HepG2 (cell line): ENCODE results near the gene GMFB. TPM values are rescaled to one million over a fixed set of nuclear protein-coding genes. Genes with fewer than 3 reads are reported as not detected.

Experiments used
- ATF7 ChIP-seq, 2 experiments: fragments of 450-650 bp in 1 of 2; sonication (generic) in 1 of 2; formaldehyde crosslinking in 1 of 2; IDR thresholded peaks; 2 replicates each; pipeline versions ENCODE4 v1.4.0 to v1.6.1; 2016 to 2020; ENCODE audit warnings: antibody characterized with exemption in 1 of 2, mild to moderate bottlenecking in 1 of 2, missing genetic modification reagents in 1 of 2
- CBX1 ChIP-seq: IDR thresholded peaks from one replicate; pipeline ENCODE4 v1.6.1; 2016; ENCODE audit warnings: antibody characterized with exemption, low read depth
- CCAR2 ChIP-seq: fragments of 200-400 bp; formaldehyde crosslinking; optimal IDR thresholded peaks from 2 replicates; pipeline ENCODE3; 2018; ENCODE audit warnings: low read depth, mild to moderate bottlenecking, low read length, moderate library complexity
- EZH2 ChIP-seq: conservative IDR thresholded peaks from 2 replicates; pipeline ENCODE4 v1.6.1; 2012; ENCODE audit warnings: mild to moderate bottlenecking, low read depth, low read length, moderate library complexity
- GTF3A ChIP-seq: sonication (generic); formaldehyde crosslinking; conservative IDR thresholded peaks from 2 replicates; pipeline ENCODE4 v1.4.0; 2020; ENCODE audit warnings: mild to moderate bottlenecking, missing genetic modification reagents
- LCORL ChIP-seq, 2 experiments: fragments of 450-650 bp in 1 of 2; sonication (generic) in 1 of 2; formaldehyde crosslinking in 1 of 2; IDR thresholded peaks; 2 replicates each; pipeline versions ENCODE4 v1.5.0 to v1.6.1; 2017 to 2020; ENCODE audit warnings: antibody characterized with exemption in 1 of 2, missing genetic modification reagents in 1 of 2
- MXD4 ChIP-seq: IDR thresholded peaks from 2 replicates; pipeline ENCODE4 v1.6.1; 2016; ENCODE audit warnings: mild to moderate bottlenecking, missing biosample characterization, missing genetic modification reagents
- NFE2L2 ChIP-seq: fragments of 150-350 bp; IDR thresholded peaks from 2 replicates; pipeline ENCODE4 v1.6.1; 2014; ENCODE audit warnings: low read length
- PAWR ChIP-seq: sonication (generic); formaldehyde crosslinking; IDR thresholded peaks from 2 replicates; pipeline ENCODE4 v1.4.0; 2020; ENCODE audit warnings: missing genetic modification reagents, mild to moderate bottlenecking, borderline replicate concordance
- POGZ ChIP-seq: sonication (generic); formaldehyde crosslinking; IDR thresholded peaks from 2 replicates; pipeline ENCODE4 v1.4.0; 2020; ENCODE audit warnings: mild to moderate bottlenecking, missing genetic modification reagents
- RBAK ChIP-seq: sonication (generic); formaldehyde crosslinking; IDR thresholded peaks from 2 replicates; pipeline ENCODE4 v1.5.1; 2020; ENCODE audit warnings: mild to moderate bottlenecking, missing genetic modification reagents
- RFXANK ChIP-seq: IDR thresholded peaks from 2 replicates; pipeline ENCODE4 v1.6.1; 2016
- SNRNP70 ChIP-seq: fragments of 200-400 bp; formaldehyde crosslinking; IDR thresholded peaks from 2 replicates; pipeline ENCODE4 v1.6.1; 2017; ENCODE audit warnings: mild to moderate bottlenecking, low read depth, low read length, moderate library complexity
- SP2 ChIP-seq: sonication (generic); formaldehyde crosslinking; IDR thresholded peaks from 2 replicates; pipeline ENCODE4 v1.5.1; 2020; ENCODE audit warnings: mild to moderate bottlenecking, missing genetic modification reagents
- SRSF9 ChIP-seq: fragments of 200-400 bp; formaldehyde crosslinking; IDR thresholded peaks from 2 replicates; pipeline ENCODE4 v1.6.1; 2018; ENCODE audit warnings: borderline replicate concordance, mild to moderate bottlenecking, low read depth, low read length; ENCODE audit not compliant: insufficient read depth, poor library complexity, severe bottlenecking
- TEAD3 ChIP-seq: optimal IDR thresholded peaks from 2 replicates; pipeline ENCODE3; 2016; ENCODE audit warnings: borderline replicate concordance
- TGIF2 ChIP-seq: IDR thresholded peaks from 2 replicates; pipeline ENCODE4 v1.6.1; 2016; ENCODE audit warnings: control low read depth, missing compliant biosample characterization
- YEATS4 ChIP-seq: sonication (generic); formaldehyde crosslinking; IDR thresholded peaks from 2 replicates; pipeline ENCODE4 v1.4.0; 2020; ENCODE audit warnings: missing genetic modification reagents, borderline replicate concordance
- ZBTB39 ChIP-seq: sonication (generic); formaldehyde crosslinking; IDR thresholded peaks from 2 replicates; pipeline ENCODE4 v1.5.0; 2020; ENCODE audit warnings: missing genetic modification reagents
- ZNF180 ChIP-seq: sonication (generic); formaldehyde crosslinking; IDR thresholded peaks from 2 replicates; pipeline ENCODE4 v1.4.0; 2020; ENCODE audit warnings: low read depth, missing genetic modification reagents, borderline replicate concordance
- ZNF256 ChIP-seq: sonication (generic); formaldehyde crosslinking; conservative IDR thresholded peaks from 2 replicates; pipeline ENCODE4 v1.4.0; 2020; ENCODE audit warnings: missing genetic modification reagents
- ZNF644 ChIP-seq: IDR thresholded peaks from 2 replicates; pipeline ENCODE4 v1.6.1; 2016; ENCODE audit warnings: low read depth
- ZNF720 ChIP-seq: sonication (generic); formaldehyde crosslinking; IDR thresholded peaks from 2 replicates; pipeline ENCODE4 v1.4.0; 2020; ENCODE audit warnings: missing genetic modification reagents
- ZNF83 ChIP-seq: sonication (generic); formaldehyde crosslinking; IDR thresholded peaks from 2 replicates; pipeline ENCODE4 v1.4.0; 2020; ENCODE audit warnings: missing genetic modification reagents, mild to moderate bottlenecking, borderline replicate concordance
- ZSCAN21 ChIP-seq: sonication (generic); formaldehyde crosslinking; IDR thresholded peaks from 2 replicates; pipeline ENCODE4 v1.8.0; 2022; ENCODE audit warnings: mild to moderate bottlenecking, missing genetic modification reagents, moderate library complexity, borderline replicate concordance
- polyA plus RNA-seq, 8 experiments: library from polyadenylated mRNA; depleted of rRNA in 3 of 8; stranded (reverse) in 7 of 8; unstranded in 1 of 8; fragments of >200 nt; fragmentation: Illumina TruSeq in 4 of 8; extraction: Trizol in 4 of 8; gene quantifications; 2 replicates each; pipeline versions ENCODE4 v1.2.1 to v1.2.3, GENCODE V29; 2011 to 2016; ENCODE audit warnings: low read depth in 4 of 8, missing spikeins in 1 of 8, mixed read lengths in 1 of 8; ENCODE audit not compliant: insufficient read depth in 1 of 8
- total RNA-seq, 5 experiments: library from RNA; depleted of rRNA; stranded (reverse); fragments of >200 nt; fragmentation: Illumina TruSeq; extraction: Trizol; gene quantifications; 2 replicates each; pipeline ENCODE4 v1.2.3, GENCODE V29; 2016; ENCODE audit warnings: low read depth in 1 of 5
- TF ChIP-seq, protein P1 (sequence below): IDR thresholded peaks from 2 replicates; pipeline ENCODE4 v1.6.1; 2016; ENCODE audit warnings: low read depth, borderline replicate concordance
- TF ChIP-seq, protein P2 (sequence below): sonication (generic); formaldehyde crosslinking; IDR thresholded peaks from 2 replicates; pipeline ENCODE4 v1.4.0; 2020; ENCODE audit warnings: low read depth, mild to moderate bottlenecking, missing genetic modification reagents
- TF ChIP-seq, protein P3 (sequence below): sonication (generic); formaldehyde crosslinking; IDR thresholded peaks from 2 replicates; pipeline ENCODE4 v1.4.0; 2020; ENCODE audit warnings: missing genetic modification reagents

GMFB gene
- total and polyA plus RNA-seq, 2 of the 13 experiments (the other 11 are each of a cell fraction or from before 2014, with no cell fraction given) = 17.3 to 68.2 TPM

GRCh38 chr14:54483073-54483745 lies 5.6 kb downstream of the GMFB start (continued):
- TF ChIP-seq, protein P1, sequence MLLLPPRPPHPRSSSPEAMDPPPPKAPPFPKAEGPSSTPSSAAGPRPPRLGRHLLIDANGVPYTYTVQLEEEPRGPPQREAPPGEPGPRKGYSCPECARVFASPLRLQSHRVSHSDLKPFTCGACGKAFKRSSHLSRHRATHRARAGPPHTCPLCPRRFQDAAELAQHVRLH (CRISPR knock-in tag) = no peak
- TF ChIP-seq SRSF9 (no peak), ATF7 (IDR thresholded peaks at IDR 0.05) (no peak), ATF7 (CRISPR knock-in tag; IDR thresholded peaks at IDR 0.05) (no peak), TGIF2 (no peak), GTF3A (CRISPR knock-in tag) (no peak), YEATS4 (CRISPR knock-in tag) (no peak), CCAR2 (no peak), ZSCAN21 (CRISPR knock-in tag) (no peak), POGZ (CRISPR knock-in tag) (peak; percentile 42; the same call in 1 of the 2 replicates), RFXANK (CRISPR knock-in tag) (no peak; the same call in 1 of the 2 replicates), ZNF256 (CRISPR knock-in tag) (no peak), ZNF180 (CRISPR knock-in tag) (no peak), MXD4 (CRISPR knock-in tag) (no peak), PAWR (no peak), TEAD3 (CRISPR knock-in tag) (peak; percentile 35), ZNF83 (CRISPR knock-in tag) (no peak), SP2 (no peak), CBX1 (no peak), NFE2L2 (0 out of 2 replicates have a peak, but pooled peaks have one; percentile 37), EZH2 (no peak), LCORL (IDR thresholded peaks at IDR 0.05) (peak; percentile 73; the same call in 1 of the 2 replicates), LCORL (CRISPR knock-in tag; IDR thresholded peaks at IDR 0.05) (peak; percentile 91), SNRNP70 (no peak), ZNF720 (CRISPR knock-in tag) (no peak), ZBTB39 (CRISPR knock-in tag) (0 out of 2 replicates have a peak, but pooled peaks have one; percentile 49), RBAK (CRISPR knock-in tag) (no peak), ZNF644 (CRISPR knock-in tag) (peak; percentile 68)
- TF ChIP-seq, protein P2, sequence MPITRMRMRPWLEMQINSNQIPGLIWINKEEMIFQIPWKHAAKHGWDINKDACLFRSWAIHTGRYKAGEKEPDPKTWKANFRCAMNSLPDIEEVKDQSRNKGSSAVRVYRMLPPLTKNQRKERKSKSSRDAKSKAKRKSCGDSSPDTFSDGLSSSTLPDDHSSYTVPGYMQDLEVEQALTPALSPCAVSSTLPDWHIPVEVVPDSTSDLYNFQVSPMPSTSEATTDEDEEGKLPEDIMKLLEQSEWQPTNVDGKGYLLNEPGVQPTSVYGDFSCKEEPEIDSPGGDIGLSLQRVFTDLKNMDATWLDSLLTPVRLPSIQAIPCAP = no peak
- TF ChIP-seq, protein P3, sequence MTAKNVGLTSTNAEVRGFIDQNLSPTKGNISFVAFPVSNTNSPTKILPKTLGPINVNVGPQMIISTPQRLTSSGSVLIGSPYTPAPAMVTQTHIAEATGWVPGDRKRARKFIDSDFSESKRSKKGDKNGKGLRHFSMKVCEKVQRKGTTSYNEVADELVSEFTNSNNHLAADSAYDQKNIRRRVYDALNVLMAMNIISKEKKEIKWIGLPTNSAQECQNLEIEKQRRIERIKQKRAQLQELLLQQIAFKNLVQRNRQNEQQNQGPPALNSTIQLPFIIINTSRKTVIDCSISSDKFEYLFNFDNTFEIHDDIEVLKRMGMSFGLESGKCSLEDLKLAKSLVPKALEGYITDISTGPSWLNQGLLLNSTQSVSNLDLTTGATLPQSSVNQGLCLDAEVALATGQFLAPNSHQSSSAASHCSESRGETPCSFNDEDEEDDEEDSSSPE (CRISPR knock-in tag) = no peak
